D721Med (cell line): ENCODE measurements around the gene SCCPDH.
"Not testable (repeated sequence)": the region's sequence is repeated elsewhere in the genome, so short reads cannot be mapped to it uniquely, and the experiment has no call there.

Experiments
- DNase-seq: peaks from one replicate; pipeline ENCODE4 v3.0.0; 2011; ENCODE audit warnings: low spot score; ENCODE audit not compliant: insufficient read length
- FAIRE-seq: peaks from 2 replicates; lab custom pipeline; 2011; peaks lifted over from hg19 to GRCh38; lab: Jason Lieb, UNC
- TF ChIP-seq, protein P1 (sequence below): IDR thresholded peaks from 2 replicates; pipeline ENCODE4 v1.5.1; 2012; ENCODE audit warnings: mild to moderate bottlenecking, control low read depth; ENCODE audit not compliant: insufficient read depth; ENCODE audit errors: missing control alignments

SCCPDH gene

DNA sequence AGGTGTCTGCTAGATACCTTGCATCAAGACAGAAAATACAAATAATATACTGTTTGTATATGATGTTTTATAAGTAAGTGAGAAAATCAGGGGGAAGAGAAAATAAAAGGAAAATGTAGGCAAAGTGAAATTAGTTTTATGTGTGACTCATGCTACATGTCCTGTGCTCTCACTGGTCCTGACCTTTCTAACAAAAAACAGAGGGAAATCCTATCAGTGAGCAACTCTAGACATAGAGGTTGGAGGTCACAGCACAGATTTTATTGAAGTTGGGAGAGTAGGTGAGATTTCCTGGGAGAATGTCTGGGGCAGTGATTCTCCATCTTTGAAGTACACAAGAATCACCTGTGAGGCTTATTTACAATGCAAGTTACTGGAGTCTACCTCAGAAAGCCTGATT, 9.5 kb downstream of the SCCPDH start:
- DNase-seq = no peak
- TF ChIP-seq, protein P1, sequence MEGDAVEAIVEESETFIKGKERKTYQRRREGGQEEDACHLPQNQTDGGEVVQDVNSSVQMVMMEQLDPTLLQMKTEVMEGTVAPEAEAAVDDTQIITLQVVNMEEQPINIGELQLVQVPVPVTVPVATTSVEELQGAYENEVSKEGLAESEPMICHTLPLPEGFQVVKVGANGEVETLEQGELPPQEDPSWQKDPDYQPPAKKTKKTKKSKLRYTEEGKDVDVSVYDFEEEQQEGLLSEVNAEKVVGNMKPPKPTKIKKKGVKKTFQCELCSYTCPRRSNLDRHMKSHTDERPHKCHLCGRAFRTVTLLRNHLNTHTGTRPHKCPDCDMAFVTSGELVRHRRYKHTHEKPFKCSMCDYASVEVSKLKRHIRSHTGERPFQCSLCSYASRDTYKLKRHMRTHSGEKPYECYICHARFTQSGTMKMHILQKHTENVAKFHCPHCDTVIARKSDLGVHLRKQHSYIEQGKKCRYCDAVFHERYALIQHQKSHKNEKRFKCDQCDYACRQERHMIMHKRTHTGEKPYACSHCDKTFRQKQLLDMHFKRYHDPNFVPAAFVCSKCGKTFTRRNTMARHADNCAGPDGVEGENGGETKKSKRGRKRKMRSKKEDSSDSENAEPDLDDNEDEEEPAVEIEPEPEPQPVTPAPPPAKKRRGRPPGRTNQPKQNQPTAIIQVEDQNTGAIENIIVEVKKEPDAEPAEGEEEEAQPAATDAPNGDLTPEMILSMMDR = no peak
- FAIRE-seq = no peak

DNA sequence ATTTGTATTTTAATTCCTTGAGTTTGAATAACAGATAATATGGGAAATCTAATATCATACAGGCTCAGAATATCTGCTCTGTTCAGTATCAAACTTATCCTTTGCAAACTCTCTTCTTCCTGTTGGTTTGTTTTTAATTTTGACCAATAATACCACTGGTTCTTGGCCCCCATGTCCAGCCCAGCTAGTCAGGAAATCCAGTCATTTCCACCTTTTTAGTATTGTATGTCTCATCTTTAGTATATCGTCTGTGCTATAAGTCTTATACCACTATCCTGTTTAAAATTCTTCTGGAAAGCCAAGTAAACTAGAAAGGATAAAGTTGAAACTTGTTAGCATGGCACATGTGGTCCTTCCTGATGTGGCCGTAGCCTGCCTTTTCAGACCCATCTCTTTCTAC, 10.7 kb downstream of the SCCPDH start:
- no peak for DNase-seq

DNA sequence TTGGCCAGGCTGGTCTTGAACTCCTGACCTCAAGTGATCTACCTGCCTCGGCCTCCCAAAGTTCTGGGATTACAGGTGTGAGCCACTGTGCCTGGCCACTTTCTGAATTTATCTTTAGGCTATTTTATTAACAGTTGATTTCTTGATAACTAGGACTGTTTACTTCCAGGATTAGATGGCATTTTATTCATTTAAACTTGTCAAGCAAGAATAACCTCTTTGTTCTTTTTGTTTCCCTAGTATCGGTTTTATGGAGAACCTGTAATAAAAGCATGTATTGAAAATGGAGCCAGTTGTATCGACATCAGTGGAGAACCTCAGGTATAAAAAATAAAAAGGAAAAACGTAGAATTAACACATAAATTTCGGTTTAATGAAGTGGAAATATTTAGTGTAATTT, 11.5 kb downstream of the SCCPDH start:
- FAIRE-seq (no peak), DNase-seq (no peak)
- TF ChIP-seq, protein P1 = no peak

More for the DNA sequence above, 10.7 kb downstream of the SCCPDH start:
- TF ChIP-seq, protein P1 = no peak
- FAIRE-seq = no peak

DNA sequence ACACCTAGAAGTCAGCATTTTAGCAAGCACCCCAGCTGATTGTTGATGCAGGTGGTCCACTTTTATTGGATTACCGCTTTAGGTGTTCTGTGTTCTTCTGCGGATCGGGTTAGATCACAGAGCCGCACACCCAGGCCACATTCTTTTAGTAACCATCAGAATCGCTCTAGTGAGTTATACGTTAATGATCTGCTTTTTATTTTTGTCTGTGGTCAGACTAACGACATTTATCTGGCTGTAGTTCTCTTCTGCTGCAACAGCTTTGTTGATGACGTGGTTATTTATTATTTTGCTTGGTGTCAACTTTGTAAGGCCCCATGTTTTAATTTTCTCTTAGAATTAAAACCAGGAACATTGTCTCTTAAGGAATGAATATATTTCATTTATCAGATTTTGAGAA, 18.2 kb downstream of the SCCPDH start:
- no peak for DNase-seq
- no peak for FAIRE-seq
- TF ChIP-seq, protein P1 = no peak

DNA sequence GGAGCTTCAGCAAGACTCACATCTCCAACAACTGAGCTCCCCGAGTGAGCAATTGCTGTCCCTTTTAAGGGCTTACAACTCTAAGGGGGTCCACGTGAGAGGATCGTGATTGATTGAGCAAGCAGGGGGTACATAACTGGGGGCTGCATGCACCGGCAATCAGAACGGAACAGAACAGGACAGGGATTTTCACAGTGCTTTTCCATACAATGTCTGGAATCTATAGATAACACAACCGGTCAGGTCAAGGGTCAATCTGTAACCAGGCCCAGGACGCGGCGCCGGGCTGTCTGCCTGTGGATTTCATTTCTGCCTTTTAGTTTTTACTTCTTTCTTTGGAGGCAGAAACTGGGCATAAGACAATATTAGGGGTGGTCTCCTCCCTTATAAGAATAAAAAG, 21.9 kb downstream of the SCCPDH start:
- not testable (repeated sequence) for FAIRE-seq, DNase-seq

DNA sequence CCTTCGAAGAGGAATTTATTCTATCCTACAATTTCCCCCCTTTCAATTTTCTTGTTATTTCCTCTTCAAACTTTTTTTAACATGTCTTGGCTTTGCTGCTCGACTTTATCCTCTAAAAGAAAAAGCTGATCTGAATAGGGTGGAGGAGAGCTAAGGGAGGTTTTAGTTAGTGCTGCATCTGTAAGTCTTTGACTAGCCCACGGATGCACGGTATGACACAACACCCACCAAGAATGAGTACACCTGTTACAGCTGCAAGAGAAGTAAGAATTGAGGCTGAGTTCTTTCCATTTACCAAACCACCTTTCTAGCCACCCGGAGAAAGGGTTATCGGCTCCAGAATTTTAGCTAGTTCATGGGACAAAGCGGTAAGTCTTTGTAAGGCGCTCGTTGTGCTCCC, 23.8 kb downstream of the SCCPDH start:
- TF ChIP-seq, protein P1 = no peak
- DNase-seq (no peak), FAIRE-seq (no peak)

DNA sequence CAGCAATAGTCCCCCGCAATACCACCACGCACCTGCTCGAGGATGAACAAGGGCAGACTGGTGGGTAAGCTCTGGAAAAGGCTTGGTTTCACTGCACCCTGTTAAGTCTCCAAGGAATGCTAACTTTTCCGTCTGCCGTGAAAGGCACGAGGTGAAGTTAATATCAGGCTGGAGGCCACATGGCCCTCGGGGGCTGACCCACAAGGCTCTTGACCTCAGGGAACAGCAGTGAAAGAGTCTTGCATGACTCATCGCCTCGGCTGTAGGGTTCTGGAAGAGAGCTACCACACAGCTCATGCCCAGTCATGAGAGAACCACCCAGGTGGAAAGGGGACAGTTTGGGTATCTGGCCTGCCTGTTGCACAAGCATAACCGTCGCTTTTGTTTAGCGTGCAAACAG, 24.7 kb downstream of the SCCPDH start:
- no peak for FAIRE-seq
- DNase-seq = no peak
- TF ChIP-seq, protein P1 = no peak

DNA sequence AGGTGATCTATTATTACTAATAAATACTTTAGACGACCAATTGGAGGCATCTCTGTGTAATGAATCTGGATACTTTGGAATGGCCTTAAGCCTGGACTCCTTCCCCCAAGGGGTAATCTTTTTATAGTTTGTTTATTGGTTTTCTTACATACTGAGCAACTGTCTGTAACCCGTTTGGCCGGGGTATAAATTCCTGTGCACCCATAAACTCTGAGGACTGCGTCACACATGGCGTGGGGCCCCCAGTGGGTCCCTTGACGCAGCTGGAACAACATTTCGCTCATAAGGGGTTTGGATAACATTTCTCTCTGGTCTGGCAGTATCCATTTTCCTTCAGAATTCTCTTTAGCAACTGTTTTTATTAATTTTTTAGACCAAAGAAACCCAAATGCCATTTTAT, 26.5 kb downstream of the SCCPDH start:
- no peak for FAIRE-seq
- TF ChIP-seq, protein P1 = no peak
- no peak for DNase-seq
